Measurements from ENCODE around the gene GHR.

The GHR gene

GRCh38 chr5:42745426-42745825 lies 322.2 kb downstream of the GHR start:
- DNase-seq, result peak; percentile 63

- no peak for DNase-seq
Measured at GRCh38 chr5:42745856-42746255, 322.6 kb downstream of the GHR start.

GRCh38 chr5:42749020-42749419 lies 325.8 kb downstream of the GHR start:
- no peak for DNase-seq

- no peak for DNase-seq
Measured at GRCh38 chr5:42750507-42750906, 327.3 kb downstream of the GHR start.

GRCh38 chr5:42751044-42751443 lies 327.8 kb downstream of the GHR start:
- no peak for DNase-seq

GRCh38 chr5:42753099-42753498 lies 329.9 kb downstream of the GHR start:
- DNase-seq, result no peak

- DNase-seq, result peak; percentile 64
Measured at GRCh38 chr5:42756606-42757601, 333.7 kb downstream of the GHR start, which contains the start of gene CCDC152. Gene CCDC152 (plus strand): TSS chr5:42756818. CDS start chr5:42759122, 2,304 bp downstream.

GRCh38 chr5:42759456-42759855 lies 336.2 kb downstream of the GHR start:
- DNase-seq, result no peak

- DNase-seq, result no peak
Measured at GRCh38 chr5:42760426-42760825, 337.2 kb downstream of the GHR start.

- no peak for DNase-seq
Measured at GRCh38 chr5:42761791-42762190, 338.6 kb downstream of the GHR start.

GRCh38 chr5:42767491-42768105 lies 344.4 kb downstream of the GHR start:
- DNase-seq, result no peak

- no peak for DNase-seq
Measured at GRCh38 chr5:42768106-42768504, 344.9 kb downstream of the GHR start.

- DNase-seq, result no peak
Measured at GRCh38 chr5:42770003-42770402, 346.8 kb downstream of the GHR start.

All from islet precursor cell (in vitro differentiated cells).